Activated T-cell treated with anti-CD3 and anti-CD28 coated beads, Interleukin-2, amount 50 U/mL, for 72 hours (primary cell): Measurements from ENCODE around the gene SLC6A1. TPM values are rescaled to one million over a fixed set of nuclear protein-coding genes. Genes with fewer than 3 reads are reported as not detected.

Experiments used
- ATAC-seq, 2 donors: fragments of 150-1000 bp; cut with Tn5 transposase; replicated peaks in 1 of 2; 2 replicates each; pipeline ENCODE4 v1.10.0; 2021; ENCODE audit warnings: moderate library complexity in 2 of 2, mild to moderate bottlenecking in 1 of 2
- DNase-seq, 2 donors: peaks; one replicate each; pipeline ENCODE4 v3.0.0; 2021 to 2022; ENCODE audit warnings: mixed read lengths in 1 of 2
- H3K27ac Mint-ChIP-seq: one replicate; pipeline ENCODE4 v1.8.0; 2022; ENCODE audit warnings: mild to moderate bottlenecking, moderate library complexity, mixed read lengths
- H3K27me3 Mint-ChIP-seq: one replicate; pipeline ENCODE4 v1.8.0; 2022; ENCODE audit warnings: low read depth, mixed read lengths
- H3K36me3 Mint-ChIP-seq, 2 donors: one replicate each; pipeline ENCODE4 v1.8.0; 2022; ENCODE audit warnings: mixed read lengths in 2 of 2, mild to moderate bottlenecking in 1 of 2; ENCODE audit not compliant: insufficient read depth in 2 of 2
- H3K4me1 Mint-ChIP-seq: one replicate; pipeline ENCODE4 v1.8.0; 2022; ENCODE audit warnings: low read depth, mixed read lengths
- H3K4me3 Mint-ChIP-seq, 2 donors: one replicate each; pipeline ENCODE4 v1.8.0; 2022; ENCODE audit warnings: mild to moderate bottlenecking in 2 of 2, mixed read lengths in 2 of 2, moderate library complexity in 2 of 2
- H3K9me3 Mint-ChIP-seq, 2 donors: one replicate each; pipeline ENCODE4 v1.8.0; 2022; ENCODE audit warnings: mixed read lengths in 2 of 2
- total RNA-seq, 2 donors: library from RNA; stranded (reverse); gene quantifications; one replicate each; pipeline ENCODE4 v1.2.3, GENCODE V29; 2022

SLC6A1 gene
- total RNA-seq, 2 donors from 2014 or later, result not detected

DNA sequence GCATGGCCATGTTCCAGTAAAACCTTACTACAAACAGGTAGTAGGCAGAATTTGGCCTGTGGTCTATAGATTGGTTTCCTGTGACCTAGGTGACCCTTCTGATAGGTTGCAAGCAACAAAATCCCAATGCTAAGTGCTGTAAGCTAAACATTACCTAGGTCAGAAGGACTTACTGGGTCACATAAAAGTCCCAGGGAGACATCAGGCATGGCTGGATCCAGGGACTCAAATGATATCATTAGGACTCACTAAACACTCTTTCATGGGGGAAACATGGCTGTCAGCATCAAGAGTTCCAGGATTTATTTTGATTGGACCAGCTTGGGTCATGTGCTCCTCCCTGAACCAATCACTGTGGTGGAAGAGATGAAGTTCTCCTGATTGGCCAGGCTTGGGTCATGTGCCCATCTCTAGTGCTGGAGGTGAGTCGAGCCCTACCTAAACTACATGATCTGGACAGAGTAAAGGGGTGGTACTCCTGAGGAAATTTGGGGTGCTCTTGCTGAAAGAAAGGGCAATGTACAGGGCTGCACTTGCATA, 16.8 kb upstream of the SLC6A1 start:
- ATAC-seq (no peak), DNase-seq (no peak)
- no peaks in the 10 kb centered on the region for H3K36me3 Mint-ChIP-seq

DNA sequence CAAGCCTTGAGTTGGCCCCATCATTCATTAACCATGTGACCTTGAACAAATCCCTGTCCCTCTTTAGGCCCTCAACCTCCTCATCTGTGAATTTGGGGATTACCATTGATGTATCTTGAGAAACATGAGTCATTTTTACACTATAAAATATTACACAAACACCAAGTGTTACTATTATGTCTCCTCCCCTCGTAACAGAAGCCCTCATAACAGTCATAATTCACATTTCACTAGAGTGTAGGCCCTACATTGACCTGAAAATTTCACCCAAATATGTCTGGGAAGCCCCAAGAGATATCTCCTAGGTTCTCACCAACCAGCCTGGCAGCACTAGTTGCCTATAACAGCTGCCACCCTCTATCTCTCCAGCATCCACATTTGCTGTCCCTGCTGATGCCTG, 15.8 kb upstream of the SLC6A1 start:
- Mint-ChIP-seq H3K9me3 (peaks cover 0 to 3% of the 10 kb centered on the region in 2 donors), H3K4me1 (peaks cover 9% of the 10 kb centered on the region), H3K4me3 (no peak overlapping the region), H3K27ac (no peak overlapping the region), H3K27me3 (peaks cover 26% of the 10 kb centered on the region), H3K36me3 (no peaks in the 10 kb centered on the region)
- peak; percentile 58 to 78 for ATAC-seq
- DNase-seq, result no peak

More for the DNA sequence above, 16.8 kb upstream of the SLC6A1 start:
- Mint-ChIP-seq H3K27ac (no peak overlapping the region), H3K27me3 (peaks cover 15% of the 10 kb centered on the region), H3K9me3 (no peaks in the 10 kb centered on the region), H3K4me3 (no peak overlapping the region), H3K4me1 (peaks cover 9% of the 10 kb centered on the region)

DNA sequence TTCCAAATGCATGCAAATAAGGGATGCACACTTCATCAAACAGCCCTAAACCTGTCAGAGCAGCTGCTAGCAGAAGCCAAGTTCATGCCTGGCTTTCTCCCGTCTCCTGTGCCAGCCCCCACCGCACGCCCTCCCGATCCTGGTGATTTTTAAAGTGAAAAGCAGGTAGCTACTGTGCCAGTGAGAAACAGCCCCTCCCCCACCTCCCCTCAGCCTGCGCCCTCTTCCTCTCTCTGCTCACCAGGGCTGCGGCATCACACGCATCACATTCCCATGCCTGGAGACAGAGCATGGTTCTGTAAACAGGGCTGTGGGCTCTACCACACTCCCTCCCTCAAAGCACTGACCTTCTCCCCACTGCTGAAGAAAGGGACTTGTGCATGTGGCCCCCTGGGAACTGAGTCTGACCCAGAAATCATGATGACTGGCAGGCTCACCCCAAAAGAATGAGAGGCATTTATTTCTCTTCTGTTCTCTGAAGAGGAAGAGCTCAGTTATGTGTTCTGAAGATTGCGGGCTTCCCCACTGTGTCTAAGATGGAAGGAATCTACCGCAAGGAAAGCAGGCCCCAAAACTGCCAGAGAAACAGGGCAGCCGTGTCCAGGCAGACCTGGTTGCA, 14.5 kb upstream of the SLC6A1 start:
- DNase-seq (no peak), ATAC-seq (no peak)
- Mint-ChIP-seq H3K4me1 (peaks cover 14% of the 10 kb centered on the region), H3K27ac (no peak overlapping the region), H3K36me3 (no peaks in the 10 kb centered on the region), H3K4me3 (no peak overlapping the region), H3K9me3 (peaks cover 0 to 3% of the 10 kb centered on the region in 2 donors), H3K27me3 (peaks cover 35% of the 10 kb centered on the region)

DNA sequence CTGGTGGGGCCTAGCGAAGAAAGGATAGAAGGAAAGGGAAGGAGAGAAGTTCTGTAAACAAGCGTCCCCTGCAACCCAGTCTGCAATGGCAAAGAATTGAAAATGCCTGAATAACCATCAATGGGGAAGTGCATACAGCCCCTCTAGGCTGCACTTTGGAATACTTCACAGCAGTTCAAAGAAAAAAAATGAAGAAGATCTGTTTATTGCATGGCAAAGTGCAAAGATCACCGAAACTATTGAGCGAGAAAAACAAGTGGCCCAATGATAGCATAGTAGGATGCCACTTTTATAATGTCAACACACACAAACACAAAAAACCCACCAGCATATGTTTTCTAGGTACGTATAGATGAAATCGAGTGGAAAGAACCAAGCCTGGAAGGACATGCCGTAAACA, 13.6 kb upstream of the SLC6A1 start:
- DNase-seq (no peak), ATAC-seq (no peak)
- H3K4me3 Mint-ChIP-seq, result no peak overlapping the region
- H3K27ac Mint-ChIP-seq, result no peak overlapping the region
- H3K4me1 Mint-ChIP-seq, result peaks cover 17% of the 10 kb centered on the region
- H3K27me3 Mint-ChIP-seq, result peaks cover 38% of the 10 kb centered on the region
- H3K36me3 Mint-ChIP-seq, result no peaks in the 10 kb centered on the region
- H3K9me3 Mint-ChIP-seq, result peaks cover 0 to 3% of the 10 kb centered on the region in 2 donors

DNA sequence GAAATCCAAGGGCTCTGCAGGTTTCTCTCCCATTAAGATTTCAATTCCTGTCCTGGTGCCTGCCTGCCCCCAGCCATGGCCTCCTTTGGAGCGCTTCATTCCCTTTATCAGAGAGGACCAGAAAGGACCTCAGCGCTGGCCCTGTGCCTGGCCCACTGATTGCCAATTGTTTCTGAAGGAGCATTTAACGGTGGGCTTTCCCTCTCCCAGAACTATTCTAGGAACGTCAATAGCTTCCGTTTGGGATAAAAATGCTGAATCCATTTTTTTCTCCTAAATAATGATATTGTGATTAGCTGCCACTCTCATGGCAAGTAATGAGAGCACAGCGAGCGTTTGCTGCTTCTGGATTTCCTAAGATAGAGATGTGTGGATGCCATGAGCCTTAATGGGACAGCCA, 12.2 kb upstream of the SLC6A1 start:
- Mint-ChIP-seq H3K27ac (no peak overlapping the region), H3K27me3 (peaks cover 38% of the 10 kb centered on the region), H3K9me3 (peaks cover 0 to 3% of the 10 kb centered on the region in 2 donors), H3K36me3 (no peaks in the 10 kb centered on the region), H3K4me3 (no peak overlapping the region), H3K4me1 (peaks cover 17% of the 10 kb centered on the region)
- DNase-seq (no peak), ATAC-seq (no peak)

DNA sequence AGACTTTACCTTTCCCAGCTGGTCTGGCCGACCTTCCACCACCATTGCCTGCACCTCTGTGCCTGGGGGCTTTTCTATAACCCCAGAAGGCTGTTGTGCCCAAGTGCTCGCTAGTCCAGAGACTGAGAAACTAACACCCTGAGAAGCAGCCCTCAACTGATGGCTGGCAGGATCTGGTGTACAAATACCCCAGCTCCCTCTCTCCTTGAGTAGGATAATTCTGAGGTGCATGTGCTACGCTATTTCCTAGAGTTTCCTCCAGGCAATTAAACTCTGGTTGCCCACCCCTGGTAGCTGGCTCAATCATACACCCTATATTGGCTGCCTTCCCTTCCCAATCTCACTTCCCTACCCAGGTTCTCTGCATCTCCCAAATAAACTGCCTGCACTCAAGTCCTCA, 11.5 kb upstream of the SLC6A1 start:
- no peak for ATAC-seq
- H3K27ac Mint-ChIP-seq, result no peak overlapping the region

DNA sequence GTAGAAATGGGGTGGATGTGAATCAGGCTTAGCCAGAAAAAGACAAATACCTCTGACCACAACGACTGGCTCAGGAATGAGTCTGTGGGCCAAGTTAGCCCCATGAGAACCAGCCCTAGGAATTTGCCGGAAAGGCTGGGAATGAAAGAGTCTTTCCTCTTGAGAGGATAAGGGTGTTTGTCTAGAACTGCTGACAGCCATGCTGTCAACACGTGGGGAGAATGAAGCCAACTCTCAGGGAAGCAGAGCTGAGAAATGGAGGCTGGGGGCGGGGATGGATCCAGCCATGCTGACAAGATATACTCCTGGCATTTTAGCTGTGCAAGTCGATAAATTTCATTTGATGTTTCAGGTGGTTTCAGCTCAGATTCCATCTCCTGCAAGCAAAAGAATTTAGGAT, 10.6 kb upstream of the SLC6A1 start:
- peaks cover 0 to 3% of the 10 kb centered on the region in 2 donors for H3K9me3 Mint-ChIP-seq
- H3K4me1 Mint-ChIP-seq, result peaks cover 9% of the 10 kb centered on the region
- no peaks in the 10 kb centered on the region for H3K36me3 Mint-ChIP-seq
- no peak overlapping the region for H3K4me3 Mint-ChIP-seq
- no peak for DNase-seq
- H3K27me3 Mint-ChIP-seq, result peaks cover 42% of the 10 kb centered on the region
- no peak for ATAC-seq
- no peak overlapping the region for H3K27ac Mint-ChIP-seq

More for the DNA sequence above, 11.5 kb upstream of the SLC6A1 start:
- DNase-seq, result no peak
- Mint-ChIP-seq H3K4me1 (peaks cover 17% of the 10 kb centered on the region), H3K36me3 (no peaks in the 10 kb centered on the region), H3K27me3 (peaks cover 38% of the 10 kb centered on the region), H3K4me3 (no peak overlapping the region), H3K9me3 (peaks cover 0 to 3% of the 10 kb centered on the region in 2 donors)

DNA sequence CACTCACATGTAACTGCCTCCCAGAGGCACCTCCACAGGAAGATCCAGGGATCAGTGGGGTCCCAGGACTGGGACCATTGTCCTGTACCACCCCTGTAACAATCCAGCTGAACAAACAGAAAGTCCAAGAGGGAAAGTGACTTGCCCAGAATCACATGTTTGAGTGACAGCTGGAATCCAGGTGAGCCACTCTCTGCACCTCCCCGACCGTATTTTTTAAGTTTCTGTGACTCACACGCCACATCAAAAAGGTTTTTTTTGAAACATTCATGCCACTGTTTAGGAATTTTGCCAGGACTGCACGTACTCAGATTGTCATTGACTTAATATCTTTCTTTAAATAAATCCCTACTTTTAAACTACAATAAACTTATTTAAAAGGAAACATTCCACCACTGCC, 9.8 kb upstream of the SLC6A1 start:
- Mint-ChIP-seq H3K9me3 (peaks cover 0 to 3% of the 10 kb centered on the region in 2 donors), H3K36me3 (no peaks in the 10 kb centered on the region), H3K27me3 (peaks cover 44% of the 10 kb centered on the region), H3K4me1 (peaks cover 8% of the 10 kb centered on the region), H3K27ac (no peak overlapping the region), H3K4me3 (no peak overlapping the region)
- DNase-seq (no peak), ATAC-seq (no peak)

DNA sequence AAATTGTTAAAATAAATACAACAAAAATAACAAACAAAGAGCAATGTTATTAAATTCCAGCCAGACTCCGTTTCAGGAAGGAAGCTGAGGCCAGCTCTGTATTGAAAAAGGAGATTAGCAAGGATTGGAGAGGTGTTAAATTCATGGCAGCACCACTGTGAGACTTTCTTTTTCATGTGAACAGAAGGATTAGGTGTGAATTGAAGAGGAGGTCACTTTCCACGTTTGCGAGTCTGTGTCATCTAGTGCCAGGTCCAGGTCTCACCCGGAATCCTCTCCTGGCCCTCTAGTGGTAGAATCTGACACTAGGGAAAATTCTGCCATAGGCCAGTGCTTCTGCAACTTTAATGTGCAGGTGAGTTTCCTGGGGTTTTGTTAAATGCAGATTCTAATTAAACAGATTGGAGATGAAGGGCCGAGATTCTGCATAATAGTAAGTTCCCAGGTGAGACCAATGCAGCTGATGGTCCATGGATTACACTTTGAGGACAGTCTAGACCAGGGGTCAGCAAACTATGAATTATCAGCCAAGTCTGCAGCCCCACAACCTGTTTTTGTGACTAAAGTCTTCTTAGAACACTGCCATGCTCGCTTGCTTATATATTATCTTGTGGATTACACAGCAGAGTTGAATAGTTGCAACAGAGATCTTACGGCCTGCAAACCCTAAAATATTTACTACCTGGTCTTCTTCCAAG, 9.2 kb upstream of the SLC6A1 start:
- peaks cover 0 to 3% of the 10 kb centered on the region in 2 donors for H3K9me3 Mint-ChIP-seq
- no peak overlapping the region for H3K4me3 Mint-ChIP-seq
- ATAC-seq (no peak), DNase-seq (peak; percentile 7 to 13)
- peaks cover 38% of the 10 kb centered on the region for H3K27me3 Mint-ChIP-seq
- no peaks in the 10 kb centered on the region for H3K36me3 Mint-ChIP-seq
- H3K4me1 Mint-ChIP-seq, result peaks cover 8% of the 10 kb centered on the region
- H3K27ac Mint-ChIP-seq, result no peak overlapping the region

DNA sequence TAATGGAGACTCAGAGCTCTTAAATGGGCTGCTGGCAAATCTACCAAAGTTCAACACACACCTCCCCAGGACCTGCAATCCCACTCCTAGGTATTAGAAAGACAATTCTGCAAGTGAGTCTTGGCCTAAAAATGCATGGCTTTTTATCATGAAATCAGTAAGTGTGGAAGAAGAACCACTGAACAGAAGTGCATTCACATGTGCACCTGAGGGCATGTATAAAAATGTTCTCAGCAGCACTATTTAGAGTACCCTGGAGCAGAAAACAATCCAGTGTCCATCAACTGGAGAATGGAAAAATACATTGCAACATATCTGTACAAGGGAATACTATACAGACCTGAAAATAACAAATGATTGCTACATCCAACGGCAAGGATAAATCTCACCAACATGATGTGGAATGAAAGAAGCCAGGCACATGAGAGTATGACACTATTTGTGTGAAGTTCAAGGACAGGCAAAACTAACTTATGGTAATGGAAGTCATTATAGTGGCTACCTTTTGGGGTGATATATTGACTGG, 8.1 kb upstream of the SLC6A1 start:
- Mint-ChIP-seq H3K36me3 (no peaks in the 10 kb centered on the region), H3K27me3 (peaks cover 45% of the 10 kb centered on the region), H3K4me3 (no peak overlapping the region), H3K9me3 (peaks cover 0 to 3% of the 10 kb centered on the region in 2 donors), H3K4me1 (peaks cover 8% of the 10 kb centered on the region), H3K27ac (no peak overlapping the region)
- ATAC-seq (no peak), DNase-seq (no peak)

DNA sequence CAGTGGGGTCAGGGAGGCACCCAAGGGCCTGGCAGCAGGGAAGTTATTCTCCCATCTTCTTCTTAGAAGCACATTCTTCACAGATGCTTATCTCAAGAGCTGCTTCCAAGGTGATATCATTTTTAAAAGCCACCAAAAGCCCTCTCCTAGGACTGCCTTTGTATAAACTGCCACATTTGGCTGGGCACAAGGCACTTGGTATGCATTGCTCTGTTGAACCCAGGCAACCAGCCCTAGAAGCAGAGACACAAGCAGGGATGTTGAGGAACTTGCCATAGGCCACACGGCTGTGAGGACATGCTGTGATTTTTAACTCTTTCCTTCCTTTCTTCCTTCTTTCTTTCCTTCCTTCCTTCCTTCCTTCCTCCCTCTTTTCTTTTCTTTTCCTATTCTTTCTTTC, 7.4 kb upstream of the SLC6A1 start:
- DNase-seq, result no peak
- Mint-ChIP-seq H3K27me3 (peaks cover 50% of the 10 kb centered on the region), H3K4me3 (no peak overlapping the region), H3K4me1 (peaks cover 8% of the 10 kb centered on the region), H3K27ac (no peak overlapping the region), H3K36me3 (no peaks in the 10 kb centered on the region), H3K9me3 (peaks cover 0 to 3% of the 10 kb centered on the region in 2 donors)
- ATAC-seq, result no peak

DNA sequence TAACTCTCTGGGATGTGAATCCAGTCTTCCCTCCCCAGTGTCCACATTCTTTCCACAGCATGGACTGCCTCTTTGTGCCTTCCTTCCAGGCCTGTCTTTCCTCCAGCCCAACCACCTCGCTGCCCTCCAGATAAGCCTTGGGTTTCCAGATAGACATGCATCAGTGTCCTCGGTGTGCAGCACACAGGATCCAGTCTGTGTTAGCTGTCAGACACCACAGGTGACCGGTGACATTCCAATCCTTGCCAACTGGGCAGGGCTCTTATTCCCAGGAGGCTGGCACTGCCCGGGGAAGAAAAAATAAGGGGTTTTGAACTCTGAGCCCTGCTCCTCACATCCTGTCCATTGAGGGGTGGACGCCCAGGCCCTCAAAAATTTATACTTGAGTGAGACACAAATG, 6.0 kb upstream of the SLC6A1 start:
- no peaks in the 10 kb centered on the region for H3K36me3 Mint-ChIP-seq
- no peak overlapping the region for H3K4me3 Mint-ChIP-seq
- no peaks in the 10 kb centered on the region for H3K9me3 Mint-ChIP-seq
- peaks cover 8% of the 10 kb centered on the region for H3K4me1 Mint-ChIP-seq
- no peak overlapping the region for H3K27ac Mint-ChIP-seq
- ATAC-seq (no peak), DNase-seq (no peak)
- H3K27me3 Mint-ChIP-seq, result peaks cover 50% of the 10 kb centered on the region

DNA sequence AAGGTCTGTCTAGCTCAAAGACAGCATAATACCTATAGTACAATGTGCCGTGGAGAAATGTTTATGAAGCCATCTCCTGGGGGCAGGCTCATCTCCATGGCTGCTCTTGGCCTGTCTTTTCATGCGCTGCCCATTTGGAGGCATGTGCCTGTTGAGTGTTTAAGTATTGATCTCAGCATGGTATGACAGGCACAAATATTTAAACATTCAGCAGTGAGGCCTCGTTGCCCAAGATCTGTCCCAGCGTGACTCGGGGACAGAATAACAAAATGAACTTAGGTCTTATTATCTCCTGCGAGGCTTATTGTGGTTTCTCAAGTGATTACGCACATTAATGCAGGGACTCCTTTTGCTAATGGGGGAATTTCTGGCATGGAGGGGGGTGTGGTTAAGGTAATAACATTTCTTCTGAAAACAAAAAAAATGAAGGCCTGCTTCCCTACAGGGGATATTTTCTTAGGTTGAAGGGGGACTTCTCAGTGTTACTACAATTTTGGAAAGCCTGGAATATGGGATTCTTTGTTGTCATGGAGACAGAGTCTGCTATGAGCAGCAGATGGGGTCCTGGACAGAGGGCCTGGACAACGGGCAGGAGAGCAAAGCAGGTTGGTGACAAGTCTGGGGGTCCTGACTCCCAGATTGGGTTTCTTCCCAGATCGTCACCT, 4.4 kb upstream of the SLC6A1 start:
- peaks cover 45% of the 10 kb centered on the region for H3K27me3 Mint-ChIP-seq
- DNase-seq (no peak), ATAC-seq (no peak)
- H3K27ac Mint-ChIP-seq, result no peak overlapping the region
- H3K4me3 Mint-ChIP-seq, result no peak overlapping the region
- no peaks in the 10 kb centered on the region for H3K9me3 Mint-ChIP-seq
- H3K4me1 Mint-ChIP-seq, result peaks cover 7% of the 10 kb centered on the region
- H3K36me3 Mint-ChIP-seq, result peaks cover 0 to 3% of the 10 kb centered on the region in 2 donors
